NB4 (cell line): Measurements from ENCODE around the gene LSAMP.

ENCODE experiments used
- CTCF ChIP-seq: IDR thresholded peaks from one replicate; pipeline ENCODE4 v1.5.1; 2012; ENCODE audit warnings: low read depth, low read length
- MAX ChIP-seq: IDR thresholded peaks from 2 replicates; pipeline ENCODE4 v1.6.1; 2011; ENCODE audit warnings: low read depth, low read length
- MYC ChIP-seq: IDR thresholded peaks from 2 replicates; pipeline ENCODE4 v1.6.1; 2011; ENCODE audit warnings: low read depth, low read length
- POLR2A ChIP-seq: IDR thresholded peaks from 2 replicates; pipeline ENCODE4 v1.6.1; 2011; ENCODE audit warnings: mild to moderate bottlenecking; ENCODE audit not compliant: insufficient read length; ENCODE audit errors: extremely low read depth

- TF ChIP-seq CTCF = no peak
- no peak for TF ChIP-seq POLR2A
- TF ChIP-seq MAX = no peak
- no peak for TF ChIP-seq MYC
These were observed 206.3 kb downstream of the LSAMP start for GRCh38 chr3:116238846-116239565.
